Measurements from ENCODE around the gene LRRTM1. TPM values are rescaled to one million over a fixed set of nuclear protein-coding genes. Genes with fewer than 3 reads are reported as not detected.

LRRTM1 gene
- total RNA-seq, 2 experiments from 2014 or later, result not detected

GRCh38 chr2:80299661-80300060 is 4.9 kb downstream of the LRRTM1 start:
- CTCF ChIA-PET, result interaction anchor here (0.6 kb wide), 1 partner anchor 712 kb away, joined by 3 read pairs; no protein-coding TSS in a partner anchor
- DNase-seq, result no peak
- Mint-ChIP-seq H3K4me1 (ENCODE audit: low read depth) (peaks cover 4% of the 10 kb centered on the region), H3K9me3 (no peaks in the 10 kb centered on the region), H3K27me3 (ENCODE audit: low read depth) (peaks cover 43% of the 10 kb centered on the region), H3K27ac (no peak overlapping the region), H3K4me3 (no peak overlapping the region), H3K36me3 (ENCODE audit: low read depth) (peaks cover 1% of the 10 kb centered on the region)
- intact Hi-C loops (cut with micrococcal nuclease), result no loop called here

- no peaks in the 10 kb centered on the region for H3K9me3 Mint-ChIP-seq
- H3K36me3 Mint-ChIP-seq (ENCODE audit: low read depth), result peaks cover 1% of the 10 kb centered on the region
- peaks cover 4% of the 10 kb centered on the region for H3K4me1 Mint-ChIP-seq (ENCODE audit: low read depth)
- DNase-seq, result no peak
- no peak overlapping the region for H3K4me3 Mint-ChIP-seq
- intact Hi-C loops (cut with micrococcal nuclease), result no loop called here
- H3K27me3 Mint-ChIP-seq (ENCODE audit: low read depth), result peaks cover 38% of the 10 kb centered on the region
- no peak overlapping the region for H3K27ac Mint-ChIP-seq
- CTCF ChIA-PET, result no interaction called here
Measured at GRCh38 chr2:80298954-80299353, 5.6 kb downstream of the LRRTM1 start.

- Mint-ChIP-seq H3K4me1 (ENCODE audit: low read depth) (no peaks in the 10 kb centered on the region), H3K36me3 (ENCODE audit: low read depth) (no peaks in the 10 kb centered on the region), H3K27me3 (ENCODE audit: low read depth) (peaks cover 2% of the 10 kb centered on the region), H3K9me3 (no peaks in the 10 kb centered on the region), H3K4me3 (no peak overlapping the region), H3K27ac (no peak overlapping the region)
- CTCF ChIA-PET, result no interaction called here
- DNase-seq, result no peak
- intact Hi-C loops (cut with micrococcal nuclease), result no loop called here
Measured at GRCh38 chr2:80293039-80293438, 11.5 kb downstream of the LRRTM1 start.

GRCh38 chr2:80292474-80292873 is 12.1 kb downstream of the LRRTM1 start:
- CTCF ChIA-PET, result interaction anchor here (0.7 kb wide), 1 partner anchor 70 kb away, joined by 3 read pairs; no protein-coding TSS in a partner anchor
- H3K36me3 Mint-ChIP-seq (ENCODE audit: low read depth), result no peaks in the 10 kb centered on the region

GRCh38 chr2:80291656-80292055 is 12.9 kb downstream of the LRRTM1 start:
- no peak overlapping the region for H3K4me3 Mint-ChIP-seq
- no peaks in the 10 kb centered on the region for H3K36me3 Mint-ChIP-seq (ENCODE audit: low read depth)
- no peak overlapping the region for H3K27ac Mint-ChIP-seq
- CTCF ChIA-PET, result no interaction called here
- no peak for DNase-seq
- intact Hi-C loops (cut with micrococcal nuclease), result no loop called here
- no peaks in the 10 kb centered on the region for H3K4me1 Mint-ChIP-seq (ENCODE audit: low read depth)
- peaks cover 2% of the 10 kb centered on the region for H3K9me3 Mint-ChIP-seq
- H3K27me3 Mint-ChIP-seq (ENCODE audit: low read depth), result no peaks in the 10 kb centered on the region

More at GRCh38 chr2:80292474-80292873, 12.1 kb downstream of the LRRTM1 start:
- H3K27ac Mint-ChIP-seq, result no peak overlapping the region
- peaks cover 2% of the 10 kb centered on the region for H3K27me3 Mint-ChIP-seq (ENCODE audit: low read depth)
- H3K4me1 Mint-ChIP-seq (ENCODE audit: low read depth), result no peaks in the 10 kb centered on the region
- no peak for DNase-seq
- H3K9me3 Mint-ChIP-seq, result no peaks in the 10 kb centered on the region
- H3K4me3 Mint-ChIP-seq, result no peak overlapping the region
- intact Hi-C loops (cut with micrococcal nuclease), result no loop called here

GRCh38 chr2:80288576-80288975 is 16.0 kb downstream of the LRRTM1 start:
- H3K36me3 Mint-ChIP-seq (ENCODE audit: low read depth), result no peaks in the 10 kb centered on the region
- H3K4me1 Mint-ChIP-seq (ENCODE audit: low read depth), result no peaks in the 10 kb centered on the region
- no peaks in the 10 kb centered on the region for H3K27me3 Mint-ChIP-seq (ENCODE audit: low read depth)
- no peak for DNase-seq
- peaks cover 2% of the 10 kb centered on the region for H3K9me3 Mint-ChIP-seq
- no peak overlapping the region for H3K27ac Mint-ChIP-seq
- CTCF ChIA-PET, result no interaction called here
- intact Hi-C loops (cut with micrococcal nuclease), result no loop called here
- H3K4me3 Mint-ChIP-seq, result no peak overlapping the region

GRCh38 chr2:80281049-80281448 is 23.5 kb downstream of the LRRTM1 start:
- no peaks in the 10 kb centered on the region for H3K36me3 Mint-ChIP-seq (ENCODE audit: low read depth)
- H3K4me1 Mint-ChIP-seq (ENCODE audit: low read depth), result no peaks in the 10 kb centered on the region
- H3K4me3 Mint-ChIP-seq, result no peak overlapping the region
- H3K27ac Mint-ChIP-seq, result no peak overlapping the region
- H3K27me3 Mint-ChIP-seq (ENCODE audit: low read depth), result no peaks in the 10 kb centered on the region
- CTCF ChIA-PET, result no interaction called here
- H3K9me3 Mint-ChIP-seq, result peaks cover 6% of the 10 kb centered on the region
- DNase-seq, result no peak
- intact Hi-C loops (cut with micrococcal nuclease), result no loop called here

GRCh38 chr2:80280598-80280997 is 24.0 kb downstream of the LRRTM1 start:
- CTCF ChIA-PET, result no interaction called here
- no peaks in the 10 kb centered on the region for H3K4me1 Mint-ChIP-seq (ENCODE audit: low read depth)
- no peaks in the 10 kb centered on the region for H3K27me3 Mint-ChIP-seq (ENCODE audit: low read depth)
- H3K36me3 Mint-ChIP-seq (ENCODE audit: low read depth), result no peaks in the 10 kb centered on the region
- H3K27ac Mint-ChIP-seq, result no peak overlapping the region
- intact Hi-C loops (cut with micrococcal nuclease), result no loop called here
- peaks cover 7% of the 10 kb centered on the region for H3K9me3 Mint-ChIP-seq
- no peak for DNase-seq
- no peak overlapping the region for H3K4me3 Mint-ChIP-seq

GRCh38 chr2:80269806-80270205 is 34.7 kb downstream of the LRRTM1 start:
- Mint-ChIP-seq H3K36me3 (ENCODE audit: low read depth) (no peaks in the 10 kb centered on the region), H3K4me3 (no peak overlapping the region), H3K4me1 (ENCODE audit: low read depth) (no peaks in the 10 kb centered on the region), H3K27me3 (ENCODE audit: low read depth) (peaks cover 3% of the 10 kb centered on the region), H3K9me3 (peaks cover 4% of the 10 kb centered on the region), H3K27ac (no peak overlapping the region)
- CTCF ChIA-PET, result no interaction called here
- intact Hi-C loops (cut with micrococcal nuclease), result no loop called here
- no peak for DNase-seq

- CTCF ChIA-PET, result no interaction called here
- Mint-ChIP-seq H3K27ac (no peak overlapping the region), H3K4me1 (ENCODE audit: low read depth) (no peaks in the 10 kb centered on the region), H3K36me3 (ENCODE audit: low read depth) (no peaks in the 10 kb centered on the region), H3K4me3 (no peak overlapping the region), H3K9me3 (peaks cover 4% of the 10 kb centered on the region), H3K27me3 (ENCODE audit: low read depth) (no peaks in the 10 kb centered on the region)
- intact Hi-C loops (cut with micrococcal nuclease), result no loop called here
- DNase-seq, result no peak
Measured at GRCh38 chr2:80266231-80266630, 38.3 kb downstream of the LRRTM1 start.

- no peaks in the 10 kb centered on the region for H3K36me3 Mint-ChIP-seq (ENCODE audit: low read depth)
- no peak overlapping the region for H3K4me3 Mint-ChIP-seq
- H3K27ac Mint-ChIP-seq, result no peak overlapping the region
- no peaks in the 10 kb centered on the region for H3K27me3 Mint-ChIP-seq (ENCODE audit: low read depth)
- intact Hi-C loops (cut with micrococcal nuclease), result no loop called here
- CTCF ChIA-PET, result interaction anchor here (0.6 kb wide), 1 partner anchor 992 kb away, joined by 4 read pairs; no protein-coding TSS in a partner anchor
- H3K4me1 Mint-ChIP-seq (ENCODE audit: low read depth), result no peaks in the 10 kb centered on the region
- DNase-seq, result no peak
- peaks cover 2% of the 10 kb centered on the region for H3K9me3 Mint-ChIP-seq
Measured at GRCh38 chr2:80259292-80259691, 45.3 kb downstream of the LRRTM1 start.

- Mint-ChIP-seq H3K27me3 (ENCODE audit: low read depth) (no peaks in the 10 kb centered on the region), H3K4me3 (no peak overlapping the region), H3K36me3 (ENCODE audit: low read depth) (no peaks in the 10 kb centered on the region), H3K4me1 (ENCODE audit: low read depth) (no peaks in the 10 kb centered on the region), H3K9me3 (peaks cover 2% of the 10 kb centered on the region), H3K27ac (no peak overlapping the region)
- CTCF ChIA-PET, result no interaction called here
- no peak for DNase-seq
- intact Hi-C loops (cut with micrococcal nuclease), result no loop called here
Measured at GRCh38 chr2:80258793-80259192, 45.8 kb downstream of the LRRTM1 start.

GRCh38 chr2:80258341-80258740 is 46.2 kb downstream of the LRRTM1 start:
- DNase-seq, result no peak
- Mint-ChIP-seq H3K4me3 (no peak overlapping the region), H3K4me1 (ENCODE audit: low read depth) (no peaks in the 10 kb centered on the region), H3K36me3 (ENCODE audit: low read depth) (no peaks in the 10 kb centered on the region), H3K9me3 (peaks cover 2% of the 10 kb centered on the region), H3K27ac (no peak overlapping the region), H3K27me3 (ENCODE audit: low read depth) (no peaks in the 10 kb centered on the region)
- intact Hi-C loops (cut with micrococcal nuclease), result no loop called here
- CTCF ChIA-PET, result no interaction called here

- Mint-ChIP-seq H3K4me3 (no peak overlapping the region), H3K9me3 (peaks cover 2% of the 10 kb centered on the region), H3K36me3 (ENCODE audit: low read depth) (no peaks in the 10 kb centered on the region), H3K27ac (no peak overlapping the region), H3K27me3 (ENCODE audit: low read depth) (no peaks in the 10 kb centered on the region), H3K4me1 (ENCODE audit: low read depth) (no peaks in the 10 kb centered on the region)
- intact Hi-C loops (cut with micrococcal nuclease), result no loop called here
- no peak for DNase-seq
- CTCF ChIA-PET, result no interaction called here
Measured at GRCh38 chr2:80257450-80257849, 47.1 kb downstream of the LRRTM1 start.
